Peyer's patch (tissue), 4 donors: ENCODE results near the gene ST3GAL4.

Experiments
- POLR2A ChIP-seq, 2 donors: fragments of 450-650 bp; IDR thresholded peaks; one replicate each; pipeline ENCODE4 v1.5.1; 2017; ENCODE audit warnings: antibody characterized with exemption in 2 of 2, mild to moderate bottlenecking in 2 of 2, moderate library complexity in 2 of 2
- TF ChIP-seq, protein P1 (sequence below), 6 experiments: fragments of 450-650 bp in 4 of 6; fragments of 200-600 bp in 2 of 6; sonication (generic) in 1 of 6; IDR thresholded peaks; one replicate each; pipeline ENCODE4 v1.5.1; 2017 to 2019; ENCODE audit warnings: antibody characterized with exemption in 6 of 6, mild to moderate bottlenecking in 3 of 6, moderate library complexity in 1 of 6

DNA sequence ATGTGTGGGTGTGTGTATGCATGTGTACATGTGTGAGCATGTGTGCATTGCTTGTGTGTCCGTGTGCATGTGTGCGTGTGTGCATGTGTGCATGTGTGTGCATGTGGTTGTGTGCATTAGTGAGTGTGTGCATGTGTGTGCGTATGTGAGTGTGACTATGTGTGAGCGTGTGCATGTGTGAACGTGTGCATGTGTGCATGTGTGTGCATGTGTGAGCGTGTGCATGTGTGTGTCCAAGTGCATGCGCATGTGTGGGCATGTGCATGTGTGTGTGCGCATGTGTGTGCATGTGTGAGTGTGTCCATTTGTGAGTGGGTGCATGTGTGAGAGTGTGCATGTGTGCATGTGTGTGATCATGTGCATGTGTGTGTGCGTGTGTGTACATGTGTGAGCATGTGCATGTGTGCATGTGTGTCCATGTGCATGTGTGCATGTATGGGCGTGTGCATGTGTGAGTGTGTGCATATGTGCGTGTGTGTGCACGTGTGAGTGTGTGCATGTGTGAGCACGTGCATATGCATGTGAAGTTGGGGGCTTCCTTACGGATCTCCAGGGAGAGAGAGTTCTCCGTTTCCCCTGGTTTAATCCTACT lies 95.8 kb downstream of the ST3GAL4 start:
- TF ChIP-seq, protein P1, sequence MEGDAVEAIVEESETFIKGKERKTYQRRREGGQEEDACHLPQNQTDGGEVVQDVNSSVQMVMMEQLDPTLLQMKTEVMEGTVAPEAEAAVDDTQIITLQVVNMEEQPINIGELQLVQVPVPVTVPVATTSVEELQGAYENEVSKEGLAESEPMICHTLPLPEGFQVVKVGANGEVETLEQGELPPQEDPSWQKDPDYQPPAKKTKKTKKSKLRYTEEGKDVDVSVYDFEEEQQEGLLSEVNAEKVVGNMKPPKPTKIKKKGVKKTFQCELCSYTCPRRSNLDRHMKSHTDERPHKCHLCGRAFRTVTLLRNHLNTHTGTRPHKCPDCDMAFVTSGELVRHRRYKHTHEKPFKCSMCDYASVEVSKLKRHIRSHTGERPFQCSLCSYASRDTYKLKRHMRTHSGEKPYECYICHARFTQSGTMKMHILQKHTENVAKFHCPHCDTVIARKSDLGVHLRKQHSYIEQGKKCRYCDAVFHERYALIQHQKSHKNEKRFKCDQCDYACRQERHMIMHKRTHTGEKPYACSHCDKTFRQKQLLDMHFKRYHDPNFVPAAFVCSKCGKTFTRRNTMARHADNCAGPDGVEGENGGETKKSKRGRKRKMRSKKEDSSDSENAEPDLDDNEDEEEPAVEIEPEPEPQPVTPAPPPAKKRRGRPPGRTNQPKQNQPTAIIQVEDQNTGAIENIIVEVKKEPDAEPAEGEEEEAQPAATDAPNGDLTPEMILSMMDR (IDR thresholded peaks at IDR 0.05): no peak
- no peak for TF ChIP-seq POLR2A (IDR thresholded peaks at IDR 0.05)
